Measurements from ENCODE around the gene TSG101. TPM values are rescaled to one million over a fixed set of nuclear protein-coding genes. Genes with fewer than 3 reads are reported as not detected.

TSG101 gene
- total RNA-seq, 4 donors from 2014 or later, result 106 to 180 (median 170) TPM

- ATAC-seq (peak in 1 of 2 donors; percentile 80), DNase-seq (no peak)
- Histone ChIP-seq H3K27me3 (no peaks in the 10 kb centered on the region), H3K27ac (peak overlapping the region in 2 of 4 donors; percentile 12 to 56), H3K36me3 (peaks cover 0 to 37% of the 10 kb centered on the region in 2 donors), H3K9me3 (no peaks in the 10 kb centered on the region), H3K4me3 (no peak overlapping the region), H3K4me1 (peaks cover 9 to 14% of the 10 kb centered on the region in 2 donors)
- no peak for TF ChIP-seq POLR2A (IDR thresholded peaks at IDR 0.05)
- TF ChIP-seq CTCF (IDR thresholded peaks at IDR 0.05 in 4 of 5, conservative IDR thresholded peaks at IDR 0.05 in 1 of 5), result no peak
- intact Hi-C loops (cut with DNase I; ENCODE audit: low total_unique reads) (no loop called here), in situ Hi-C loops (cut with MboI; ENCODE audit: low sequenced_read_pairs in 4 of 4) (no loop called here)
Measured at GRCh38 chr11:18492888-18493287, 33.9 kb downstream of the TSG101 start.

GRCh38 chr11:18491924-18492323 is 34.8 kb downstream of the TSG101 start:
- intact Hi-C loops (cut with DNase I; ENCODE audit: low total_unique reads), result no loop called here
- ATAC-seq, result no peak

GRCh38 chr11:18490736-18491485 is 35.8 kb downstream of the TSG101 start:
- no peak for DNase-seq
- H3K9me3 ChIP-seq, result no peaks in the 10 kb centered on the region
- TF ChIP-seq CTCF (IDR thresholded peaks at IDR 0.05 in 4 of 5, conservative IDR thresholded peaks at IDR 0.05 in 1 of 5) (no peak), POLR2A (IDR thresholded peaks at IDR 0.05) (no peak)
- peak overlapping the region in 1 of 4 donors; percentile 56 for H3K27ac ChIP-seq
- in situ Hi-C loops (cut with MboI; ENCODE audit: low sequenced_read_pairs in 4 of 4) (no loop called here), intact Hi-C loops (cut with DNase I; ENCODE audit: low total_unique reads) (no loop called here)
- no peak for ATAC-seq
- peaks cover 9 to 14% of the 10 kb centered on the region in 2 donors for H3K4me1 ChIP-seq
- H3K36me3 ChIP-seq, result peaks cover 0 to 29% of the 10 kb centered on the region in 2 donors
- H3K4me3 ChIP-seq, result no peak overlapping the region
- H3K27me3 ChIP-seq, result no peaks in the 10 kb centered on the region

More at GRCh38 chr11:18491924-18492323, 34.8 kb downstream of the TSG101 start:
- H3K36me3 ChIP-seq, result peaks cover 0 to 30% of the 10 kb centered on the region in 2 donors
- DNase-seq, result no peak
- H3K27ac ChIP-seq, result peak overlapping the region in 1 of 4 donors; percentile 56
- TF ChIP-seq POLR2A (IDR thresholded peaks at IDR 0.05), result no peak
- no peak for TF ChIP-seq CTCF (IDR thresholded peaks at IDR 0.05 in 4 of 5, conservative IDR thresholded peaks at IDR 0.05 in 1 of 5)
- H3K9me3 ChIP-seq, result no peaks in the 10 kb centered on the region
- in situ Hi-C loops (cut with MboI; ENCODE audit: low sequenced_read_pairs in 4 of 4), result no loop called here
- no peak overlapping the region for H3K4me3 ChIP-seq
- no peaks in the 10 kb centered on the region for H3K27me3 ChIP-seq
- H3K4me1 ChIP-seq, result peaks cover 9 to 14% of the 10 kb centered on the region in 2 donors

GRCh38 chr11:18490319-18490718 is 36.4 kb downstream of the TSG101 start:
- no peak for ATAC-seq
- H3K27ac ChIP-seq, result no peak overlapping the region
- no peak for DNase-seq
- no peak overlapping the region for H3K4me3 ChIP-seq
- intact Hi-C loops (cut with DNase I; ENCODE audit: low total_unique reads) (no loop called here), in situ Hi-C loops (cut with MboI; ENCODE audit: low sequenced_read_pairs in 4 of 4) (no loop called here)
- H3K36me3 ChIP-seq, result peaks cover 0 to 35% of the 10 kb centered on the region in 2 donors
- TF ChIP-seq POLR2A (IDR thresholded peaks at IDR 0.05) (no peak), CTCF (IDR thresholded peaks at IDR 0.05 in 4 of 5, conservative IDR thresholded peaks at IDR 0.05 in 1 of 5) (no peak)
- peaks cover 9 to 14% of the 10 kb centered on the region in 2 donors for H3K4me1 ChIP-seq
- no peaks in the 10 kb centered on the region for H3K9me3 ChIP-seq
- no peaks in the 10 kb centered on the region for H3K27me3 ChIP-seq
